K562 (cell line): Measurements from ENCODE around the gene MLLT1. TPM values are rescaled to one million over a fixed set of nuclear protein-coding genes. Genes with fewer than 3 reads are reported as not detected.

Source experiments
- CSDE1 ChIP-seq, 2 experiments: fragments of 450-650 bp; IDR thresholded peaks; 2 replicates each; pipeline ENCODE4 v1.6.1; 2016; ENCODE audit warnings: mild to moderate bottlenecking in 1 of 2
- ELK3 ChIP-seq: fragments of 450-650 bp; formaldehyde crosslinking; IDR thresholded peaks from 2 replicates; pipeline ENCODE4 v1.4.0; 2020; ENCODE audit warnings: mild to moderate bottlenecking
- GMEB1 ChIP-seq: fragments of 250-450 bp; sonication (Bioruptor Pico); IDR thresholded peaks from 2 replicates; pipeline ENCODE4 v1.4.0; 2020; ENCODE audit warnings: mild to moderate bottlenecking
- HDAC6 ChIP-seq: IDR thresholded peaks from 2 replicates; pipeline ENCODE4 v1.6.1; 2012; ENCODE audit warnings: low read depth, mild to moderate bottlenecking, control low read depth, inconsistent platforms, low read length, moderate library complexity
- KDM5B ChIP-seq: fragments of 200-600 bp; sonication (generic); IDR thresholded peaks from 2 replicates; pipeline ENCODE4 v1.6.1; 2012; ENCODE audit warnings: low read depth, mild to moderate bottlenecking, moderate library complexity, low read length, control low read depth, inconsistent platforms; ENCODE audit not compliant: insufficient replicate concordance
- MCM5 ChIP-seq: fragments of 450-650 bp; IDR thresholded peaks from 2 replicates; pipeline ENCODE4 v1.6.1; 2016; ENCODE audit warnings: low read depth
- NFATC3 ChIP-seq: fragments of 450-650 bp; IDR thresholded peaks from 2 replicates; pipeline ENCODE4 v1.6.1; 2017; ENCODE audit warnings: mild to moderate bottlenecking
- NR3C1 ChIP-seq: sonication (generic); formaldehyde crosslinking; IDR thresholded peaks from 2 replicates; pipeline ENCODE4 v1.8.1; 2022; ENCODE audit warnings: missing genetic modification reagents
- POLR3A ChIP-seq: IDR thresholded peaks from 2 replicates; pipeline ENCODE4 v1.6.1; 2011; ENCODE audit warnings: borderline replicate concordance, mild to moderate bottlenecking, moderate library complexity; ENCODE audit not compliant: insufficient read length, insufficient read depth; ENCODE audit errors: extremely low read depth
- SMAD3 ChIP-seq: fragments of 450-650 bp; formaldehyde crosslinking; conservative IDR thresholded peaks from 2 replicates; pipeline ENCODE4 v1.4.0; 2020; ENCODE audit warnings: mild to moderate bottlenecking
- VEZF1 ChIP-seq: fragments of 200-800 bp; sonication (Bioruptor generic); IDR thresholded peaks from 2 replicates; pipeline ENCODE4 v1.6.1; 2017; ENCODE audit warnings: missing genetic modification characterization, missing compliant biosample characterization
- ZKSCAN8 ChIP-seq: fragments of 200-800 bp; sonication (Bioruptor generic); IDR thresholded peaks from 2 replicates; pipeline ENCODE4 v1.6.1; 2016; ENCODE audit warnings: missing genetic modification characterization, missing compliant biosample characterization
- ZNF217 ChIP-seq: sonication (generic); formaldehyde crosslinking; IDR thresholded peaks from 2 replicates; pipeline ENCODE4 v1.8.0; 2022; ENCODE audit warnings: mild to moderate bottlenecking, missing genetic modification reagents
- ZNF263 ChIP-seq: sonication (generic); formaldehyde crosslinking; IDR thresholded peaks from 2 replicates; pipeline ENCODE4 v1.8.0; 2022; ENCODE audit warnings: mild to moderate bottlenecking, missing genetic modification reagents, borderline replicate concordance
- polyA plus RNA-seq, 8 experiments: library from polyadenylated mRNA; depleted of rRNA in 4 of 8; stranded (reverse) in 5 of 8; unstranded in 3 of 8; fragments of >200 nt; fragmentation: Nextera tagmentation in 2 of 8; fragmentation: Illumina TruSeq in 1 of 8; extraction: Ambion mirVana in 2 of 8; extraction: Trizol in 1 of 8; gene quantifications; 2 replicates each; pipeline versions ENCODE4 v1.2.1 to v1.2.3, GENCODE V29; 2011 to 2014; ENCODE audit warnings: inconsistent platforms in 1 of 8, missing spikeins in 1 of 8
- total RNA-seq, 7 experiments: library from RNA; depleted of rRNA in 6 of 7; stranded (reverse); fragments of >200 nt in 6 of 7; fragmentation: Illumina TruSeq in 2 of 7; extraction: Trizol in 2 of 7; gene quantifications; 2 replicates each; pipeline versions ENCODE4 v1.2.1 to v1.2.3, GENCODE V29; 2011 to 2021; ENCODE audit warnings: low replicate concordance in 1 of 7
- TF ChIP-seq, protein P1 (sequence below): fragments of 250-450 bp; sonication (Bioruptor Pico); IDR thresholded peaks from 2 replicates; pipeline ENCODE4 v1.5.0; 2021; ENCODE audit warnings: mild to moderate bottlenecking, moderate library complexity
- TF ChIP-seq, protein P2 (sequence below): fragments of 250-450 bp; sonication (Bioruptor Pico); IDR thresholded peaks from 2 replicates; pipeline ENCODE4 v1.4.0; 2020; ENCODE audit warnings: mild to moderate bottlenecking, moderate library complexity

The MLLT1 gene
- total and polyA plus RNA-seq, 9 of the 15 experiments (the other 6 are each of a cell fraction or from before 2014, with no cell fraction given) = 0.23 to 63.5 (median 15.4) TPM

- TF ChIP-seq VEZF1 (CRISPR knock-in tag) (peak; percentile 83), POLR3A (no peak), MCM5 (no peak), KDM5B (no peak), NFATC3 (no peak), CSDE1 (IDR thresholded peaks at IDR 0.05) (no peak), ELK3 (CRISPR knock-in tag) (no peak), NR3C1 (CRISPR knock-in tag) (no peak), ZKSCAN8 (CRISPR knock-in tag) (no peak), GMEB1 (CRISPR knock-in tag) (no peak), ZNF263 (CRISPR knock-in tag) (0 out of 2 replicates have a peak, but pooled peaks have one; percentile 33), ZNF217 (no peak), HDAC6 (no peak), SMAD3 (CRISPR knock-in tag) (no peak)
- TF ChIP-seq, protein P1, sequence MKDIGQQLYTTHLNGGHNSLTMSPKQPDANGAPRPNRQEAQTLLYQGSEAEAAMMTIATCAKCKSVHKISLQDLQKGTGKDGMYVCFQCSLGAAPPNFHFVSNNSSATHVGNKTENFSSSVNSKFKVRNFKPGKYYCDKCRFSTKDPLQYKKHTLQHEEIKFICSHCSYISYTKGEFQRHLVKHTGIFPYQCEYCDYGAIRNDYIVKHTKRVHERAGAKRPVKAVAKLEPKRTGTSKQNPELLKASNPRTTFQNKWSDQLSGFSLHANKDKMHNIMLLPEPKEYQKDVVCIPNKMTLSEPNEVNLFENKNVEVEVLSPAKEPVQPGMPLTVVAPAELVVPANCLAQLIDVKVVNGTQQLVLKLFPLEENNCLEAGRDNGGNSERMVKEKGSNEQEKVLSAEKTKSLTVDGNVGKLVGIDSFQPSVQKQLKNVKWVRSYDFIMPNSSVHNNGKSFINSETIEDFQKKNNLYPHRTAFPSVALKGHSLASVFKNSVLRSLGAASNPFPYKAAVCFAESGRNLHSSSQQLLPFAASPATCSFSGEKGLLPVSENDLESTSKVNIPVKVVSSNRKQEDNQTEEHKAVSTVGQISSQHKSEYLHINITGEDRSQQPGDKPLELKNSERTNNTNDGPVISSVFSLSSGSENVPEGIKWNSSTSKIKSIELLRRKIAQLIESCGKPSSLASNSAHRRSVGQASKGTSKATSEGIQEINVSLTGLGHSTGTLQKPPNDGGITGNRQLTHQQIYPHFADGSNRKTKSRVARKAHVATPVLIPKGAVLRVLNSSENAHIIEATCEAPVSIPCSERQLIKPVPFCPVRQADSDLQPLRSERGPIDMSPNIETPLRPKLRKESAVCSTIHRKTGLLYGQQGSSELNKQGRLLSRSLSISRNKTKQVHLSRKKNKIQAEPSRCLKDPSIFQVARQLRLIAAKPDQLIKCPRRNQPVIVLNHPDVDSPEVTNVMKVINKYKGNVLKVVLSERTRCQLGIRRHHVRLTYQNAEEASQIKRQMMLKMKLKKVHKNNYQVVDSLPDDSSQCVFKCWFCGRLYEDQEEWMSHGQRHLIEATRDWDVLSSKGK = no peak
- TF ChIP-seq, protein P2, sequence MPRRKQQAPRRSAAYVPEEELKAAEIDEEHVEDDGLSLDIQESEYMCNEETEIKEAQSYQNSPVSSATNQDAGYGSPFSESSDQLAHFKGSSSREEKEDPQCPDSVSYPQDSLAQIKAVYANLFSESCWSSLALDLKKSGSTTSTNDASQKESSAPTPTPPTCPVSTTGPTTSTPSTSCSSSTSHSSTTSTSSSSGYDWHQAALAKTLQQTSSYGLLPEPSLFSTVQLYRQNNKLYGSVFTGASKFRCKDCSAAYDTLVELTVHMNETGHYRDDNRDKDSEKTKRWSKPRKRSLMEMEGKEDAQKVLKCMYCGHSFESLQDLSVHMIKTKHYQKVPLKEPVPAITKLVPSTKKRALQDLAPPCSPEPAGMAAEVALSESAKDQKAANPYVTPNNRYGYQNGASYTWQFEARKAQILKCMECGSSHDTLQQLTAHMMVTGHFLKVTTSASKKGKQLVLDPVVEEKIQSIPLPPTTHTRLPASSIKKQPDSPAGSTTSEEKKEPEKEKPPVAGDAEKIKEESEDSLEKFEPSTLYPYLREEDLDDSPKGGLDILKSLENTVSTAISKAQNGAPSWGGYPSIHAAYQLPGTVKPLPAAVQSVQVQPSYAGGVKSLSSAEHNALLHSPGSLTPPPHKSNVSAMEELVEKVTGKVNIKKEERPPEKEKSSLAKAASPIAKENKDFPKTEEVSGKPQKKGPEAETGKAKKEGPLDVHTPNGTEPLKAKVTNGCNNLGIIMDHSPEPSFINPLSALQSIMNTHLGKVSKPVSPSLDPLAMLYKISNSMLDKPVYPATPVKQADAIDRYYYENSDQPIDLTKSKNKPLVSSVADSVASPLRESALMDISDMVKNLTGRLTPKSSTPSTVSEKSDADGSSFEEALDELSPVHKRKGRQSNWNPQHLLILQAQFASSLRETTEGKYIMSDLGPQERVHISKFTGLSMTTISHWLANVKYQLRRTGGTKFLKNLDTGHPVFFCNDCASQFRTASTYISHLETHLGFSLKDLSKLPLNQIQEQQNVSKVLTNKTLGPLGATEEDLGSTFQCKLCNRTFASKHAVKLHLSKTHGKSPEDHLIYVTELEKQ (CRISPR knock-in tag) = no peak
Observed at GRCh38 chr19:6216996-6217751, 62.6 kb downstream of the MLLT1 start (continued).
